Pancreas (tissue), 10 donors: Measurements from ENCODE around the gene TSPYL4. TPM values are rescaled to one million over a fixed set of nuclear protein-coding genes. Genes with fewer than 3 reads are reported as not detected.
A peak's percentile ranks its signal among the peaks of the same experiment; 100 is the strongest.

Source experiments
- ATAC-seq, 4 donors: fragments of 200-7000 bp; cut with Tn5 transposase; one replicate each; pipeline versions ENCODE4 v1.8.0 to v1.9.1; 2020; ENCODE audit warnings: mild to moderate bottlenecking in 4 of 4, moderate library complexity in 4 of 4
- DNase-seq, 6 donors: peaks; one replicate each; pipeline ENCODE4 v3.0.0-alpha.2; 2020
- FAIRE-seq: peaks from 2 replicates; lab custom pipeline; 2012; peaks lifted over from hg19 to GRCh38; lab: Jason Lieb, UNC
- H3K27ac ChIP-seq, 4 donors: fragments of 200-600 bp; sonication (generic); 1 replicate in 3 of 4; 2 replicates in 1 of 4; pipeline versions ENCODE4 v1.5.0 to v1.8.0; 2020
- H3K27me3 ChIP-seq, 4 donors: fragments of 200-600 bp; one replicate each; pipeline ENCODE4 v1.8.0; 2021
- H3K36me3 ChIP-seq, 3 donors: fragments of 200-600 bp; sonication (generic) in 1 of 3; one replicate each; pipeline versions ENCODE4 v1.5.0 to v1.8.0; 2020 to 2021
- H3K4me1 ChIP-seq, 3 donors: fragments of 200-600 bp; one replicate each; pipeline ENCODE4 v1.8.0; 2021
- H3K4me3 ChIP-seq, 4 donors: fragments of 200-600 bp; sonication (generic) in 2 of 4; one replicate each; pipeline versions ENCODE4 v1.5.0 to v1.8.0; 2020 to 2021
- H3K9me3 ChIP-seq, 4 donors: fragments of 200-600 bp; one replicate each; pipeline ENCODE4 v1.8.0; 2021
- WGBS, 2 donors: extraction: QIAGEN DNeasy Blood & Tissue Kit; methylation state at CpG; one replicate each; pipeline ENCODE4 v1.1.7; 2013; 5-methylcytosine and 5-hydroxymethylcytosine counted together
- intact Hi-C, 3 donors: fragments of 100-400 bp; cut with DNase I; formaldehyde crosslinking; loops; one replicate each; pipeline versions ENCODE4 v1.11.1 to v1.14.2; 2022
- polyA plus RNA-seq, 2 donors: library from polyadenylated mRNA; stranded (reverse); fragments of 200-250 nt; gene quantifications; one replicate each; pipeline ENCODE4 v1.2.3, GENCODE V29; 2013
- total RNA-seq, 6 donors: library from RNA; stranded (reverse); fragmentation: NEBNext Ultra II Directional in 4 of 6; extraction: Animal tissue kit (Norgen Biotek cat#: 25700) in 4 of 6; gene quantifications; one replicate each; pipeline versions ENCODE4 v1.2.1 to v1.2.4, GENCODE V29; 2021 to 2023
- TF ChIP-seq, protein P1 (sequence below), 4 donors: fragments of 200-600 bp; sonication (generic) in 3 of 4; IDR thresholded peaks; one replicate each; pipeline versions ENCODE4 v1.5.0 to v1.8.0; 2021; ENCODE audit warnings: antibody characterized with exemption in 4 of 4
- donor health status: healthy with polysubstance abuse.
- donor health status: DM: no; HTN: no; CAD: no; lungs with moderate emphysema.
- donor health status: DM: no; HTN: no; CAD: no.
- donor health status: control.
- donor health status: control.
- donor health status: Bipolar disorder and iron deficiency.
- donor health status: DM: yes; HTN: yes; CAD: no.
- donor health status: DM: no; HTN: no; CAD: no.
- donor health status: DM: no; HTN: no; CAD: no.
- donor health status: DM: yes; HTN: yes; CAD: no.

Gene TSPYL4
- total and polyA plus RNA-seq, 8 donors, result 4.9 to 19.4 (median 7.1) TPM

DNA sequence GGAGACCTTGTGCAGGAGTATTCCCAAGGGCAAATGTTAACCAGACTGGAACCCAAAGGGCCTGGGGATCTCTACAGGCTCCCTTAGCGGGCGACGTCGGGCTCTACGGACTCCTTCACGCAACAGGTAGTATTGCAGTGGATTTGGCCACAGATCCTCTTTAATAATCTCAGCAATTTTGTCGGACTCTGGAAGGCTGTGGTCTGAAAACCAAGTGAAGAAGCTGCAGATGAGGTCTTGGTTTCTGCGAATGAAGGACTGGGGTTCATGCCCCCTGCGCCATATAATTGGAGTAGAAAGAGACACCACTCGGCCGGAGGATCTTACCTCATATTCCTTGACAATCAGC is 24.6 kb upstream of the TSPYL4 start:
- no peak for FAIRE-seq
- Histone ChIP-seq H3K9me3 (no peaks in the 10 kb centered on the region), H3K4me3 (peak overlapping the region; percentile 59 to 98 (median 86)), H3K27ac (peak overlapping the region in 3 of 4 donors; percentile 98 to 99 (median 99)), H3K27me3 (no peaks in the 10 kb centered on the region), H3K36me3 (peaks cover 0 to 8% (median 4%) of the 10 kb centered on the region in 3 donors), H3K4me1 (peaks cover 8 to 43% (median 21%) of the 10 kb centered on the region in 3 donors)
- DNase-seq, result peak in 2 of 6 donors; percentile 9 to 24
- 32 to 34% methylated on average over 11 of the region's 11 CpGs for WGBS, 2 donors
- intact Hi-C loops, result loop anchor here in 1 of 3 donors (10.0 kb wide), 1 partner anchor 246 kb away; no protein-coding TSS in a partner anchor
- no peak for ATAC-seq
- TF ChIP-seq, protein P1, sequence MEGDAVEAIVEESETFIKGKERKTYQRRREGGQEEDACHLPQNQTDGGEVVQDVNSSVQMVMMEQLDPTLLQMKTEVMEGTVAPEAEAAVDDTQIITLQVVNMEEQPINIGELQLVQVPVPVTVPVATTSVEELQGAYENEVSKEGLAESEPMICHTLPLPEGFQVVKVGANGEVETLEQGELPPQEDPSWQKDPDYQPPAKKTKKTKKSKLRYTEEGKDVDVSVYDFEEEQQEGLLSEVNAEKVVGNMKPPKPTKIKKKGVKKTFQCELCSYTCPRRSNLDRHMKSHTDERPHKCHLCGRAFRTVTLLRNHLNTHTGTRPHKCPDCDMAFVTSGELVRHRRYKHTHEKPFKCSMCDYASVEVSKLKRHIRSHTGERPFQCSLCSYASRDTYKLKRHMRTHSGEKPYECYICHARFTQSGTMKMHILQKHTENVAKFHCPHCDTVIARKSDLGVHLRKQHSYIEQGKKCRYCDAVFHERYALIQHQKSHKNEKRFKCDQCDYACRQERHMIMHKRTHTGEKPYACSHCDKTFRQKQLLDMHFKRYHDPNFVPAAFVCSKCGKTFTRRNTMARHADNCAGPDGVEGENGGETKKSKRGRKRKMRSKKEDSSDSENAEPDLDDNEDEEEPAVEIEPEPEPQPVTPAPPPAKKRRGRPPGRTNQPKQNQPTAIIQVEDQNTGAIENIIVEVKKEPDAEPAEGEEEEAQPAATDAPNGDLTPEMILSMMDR (IDR thresholded peaks at IDR 0.05), result no peak

DNA sequence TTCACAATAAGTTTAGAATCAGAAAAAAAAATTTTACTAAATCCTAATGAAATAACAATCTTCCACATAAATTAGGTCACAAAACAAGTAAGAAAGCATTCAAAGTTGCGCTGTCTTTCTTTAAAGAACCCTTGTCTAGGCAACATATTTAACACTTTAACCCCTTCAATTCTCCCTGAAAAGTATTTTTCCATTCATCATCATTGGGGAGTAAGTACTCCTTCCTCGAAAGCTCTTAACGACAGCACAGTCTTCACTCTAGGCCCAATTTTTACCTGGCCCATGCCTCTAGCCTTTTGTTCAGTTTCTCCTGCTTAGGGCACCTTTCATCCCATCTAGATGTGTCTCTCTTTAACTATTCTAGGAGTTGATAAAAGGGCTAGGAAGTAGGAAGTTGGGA is 23.2 kb upstream of the TSPYL4 start:
- TF ChIP-seq, protein P1 (IDR thresholded peaks at IDR 0.05), result no peak
- FAIRE-seq (no peak), DNase-seq (no peak), ATAC-seq (no peak)
- Histone ChIP-seq H3K27ac (no peak overlapping the region), H3K36me3 (peaks cover 0 to 12% (median 4%) of the 10 kb centered on the region in 3 donors), H3K4me1 (peaks cover 8 to 43% (median 21%) of the 10 kb centered on the region in 3 donors), H3K27me3 (no peaks in the 10 kb centered on the region), H3K4me3 (peak overlapping the region in 3 of 4 donors; percentile 76 to 98 (median 95)), H3K9me3 (no peaks in the 10 kb centered on the region)
- intact Hi-C loops, result loop anchor here in 1 of 3 donors (10.0 kb wide), 1 partner anchor 248 kb away; no protein-coding TSS in a partner anchor
- WGBS, 2 donors, result 15 to 17% methylated on average over 3 of the region's 3 CpGs

DNA sequence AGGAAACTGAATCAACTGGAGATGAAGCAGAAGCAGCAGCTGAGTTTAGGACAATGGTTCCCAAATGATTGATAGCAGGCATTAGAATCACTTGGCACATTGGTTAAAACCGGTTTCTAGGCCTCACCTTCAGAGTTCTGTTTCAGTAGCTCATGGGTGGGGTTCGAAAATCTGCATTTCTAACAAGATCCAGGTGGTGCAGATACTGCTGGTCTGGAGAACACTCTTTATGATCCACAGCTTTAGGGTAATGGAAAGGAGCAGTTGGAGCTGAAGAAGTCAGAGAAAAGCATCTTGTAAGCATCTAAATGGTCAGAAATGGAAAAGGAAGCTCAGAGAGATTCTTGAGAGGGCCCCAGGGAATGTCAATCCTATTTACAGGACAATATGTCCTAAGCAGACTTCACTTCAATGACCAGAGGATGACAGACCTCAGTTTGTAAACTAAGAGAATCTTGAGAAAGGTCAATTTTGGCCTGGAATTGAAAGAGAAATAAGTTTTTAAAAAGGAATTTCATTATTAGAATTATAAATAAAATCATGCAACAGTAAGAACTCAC is 17.4 kb upstream of the TSPYL4 start:
- FAIRE-seq, result no peak
- H3K36me3 ChIP-seq, result peaks cover 0 to 12% (median 0%) of the 10 kb centered on the region in 3 donors
- H3K4me1 ChIP-seq, result peaks cover 11 to 13% (median 12%) of the 10 kb centered on the region in 3 donors
- no peak for DNase-seq
- H3K9me3 ChIP-seq, result no peaks in the 10 kb centered on the region
- no peak for ATAC-seq
- intact Hi-C loops, result loop anchor here in 1 of 3 donors (10.0 kb wide), 1 partner anchor 254 kb away; no protein-coding TSS in a partner anchor
- H3K4me3 ChIP-seq, result no peak overlapping the region
- no peak overlapping the region for H3K27ac ChIP-seq
- TF ChIP-seq, protein P1 (IDR thresholded peaks at IDR 0.05), result no peak
- WGBS, 2 donors, result 36 to 74% methylated on average over 2 of the region's 2 CpGs
- no peaks in the 10 kb centered on the region for H3K27me3 ChIP-seq

DNA sequence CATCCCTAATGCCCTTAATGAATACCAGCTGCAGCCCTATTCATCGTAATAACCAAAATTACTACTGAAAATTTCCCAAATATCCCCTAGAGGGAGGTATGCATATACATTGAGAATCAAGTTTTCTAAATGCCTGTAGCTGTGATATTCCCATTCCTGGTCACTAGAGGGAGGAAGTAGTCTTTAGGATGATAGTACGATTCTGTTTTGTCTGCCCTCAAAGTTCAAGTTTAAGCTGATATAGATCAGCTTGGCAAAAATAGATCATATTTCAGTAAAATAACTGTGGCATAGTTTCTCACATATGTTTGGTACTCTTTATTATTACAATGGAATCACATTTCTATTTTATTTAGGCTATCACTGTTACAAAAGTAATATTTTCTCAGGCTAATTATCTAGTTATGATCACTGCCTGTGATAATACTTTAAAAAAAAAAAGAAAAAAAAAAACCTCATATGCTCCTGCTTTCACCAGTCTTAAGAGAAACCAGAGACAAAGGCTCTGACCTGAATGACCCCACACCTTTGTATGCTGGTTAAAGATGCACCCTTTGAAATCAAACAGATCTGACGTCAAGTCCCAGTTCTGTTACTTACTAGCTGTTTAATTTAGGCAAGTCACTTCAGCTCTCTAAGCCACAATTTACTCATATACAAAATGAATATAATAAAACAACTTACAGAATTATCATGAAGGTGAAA is 14.9 kb upstream of the TSPYL4 start:
- FAIRE-seq (peak; percentile 43), ATAC-seq (peak; percentile 64 to 97 (median 86)), DNase-seq (no peak)
- no peak overlapping the region for H3K27ac ChIP-seq
- H3K4me3 ChIP-seq, result no peak overlapping the region
- WGBS, 2 donors, result 34% methylated on average over 3 of the region's 3 CpGs
- intact Hi-C loops, result no loop called here
- no peaks in the 10 kb centered on the region for H3K27me3 ChIP-seq
- H3K36me3 ChIP-seq, result peaks cover 0 to 5% (median 0%) of the 10 kb centered on the region in 3 donors
- TF ChIP-seq, protein P1 (IDR thresholded peaks at IDR 0.05), result peak; percentile 6 to 68 (median 54)
- H3K4me1 ChIP-seq, result peaks cover 0 to 4% (median 0%) of the 10 kb centered on the region in 3 donors
- H3K9me3 ChIP-seq, result no peaks in the 10 kb centered on the region
